Nephron (organoid): ENCODE data around the gene CACNA1C.
A peak's percentile ranks its signal among the peaks of the same experiment; 100 is the strongest.

Experiments used
- H3K27ac Mint-ChIP-seq, 3 experiments: 2 replicates each; pipeline ENCODE4 v1.8.0; 2020; ENCODE audit warnings: mixed read lengths in 3 of 3, mild to moderate bottlenecking in 2 of 3, moderate library complexity in 1 of 3
- H3K27me3 Mint-ChIP-seq: 2 replicates; pipeline ENCODE4 v1.8.0; 2021; ENCODE audit warnings: low read depth, mild to moderate bottlenecking, moderate library complexity, mixed read lengths
- H3K36me3 Mint-ChIP-seq: 2 replicates; pipeline ENCODE4 v1.8.0; 2020; ENCODE audit warnings: low read depth, mixed read lengths
- H3K4me1 Mint-ChIP-seq: 2 replicates; pipeline ENCODE4 v1.8.0; 2020; ENCODE audit warnings: mixed read lengths
- H3K4me3 Mint-ChIP-seq, 3 experiments: 2 replicates each; pipeline ENCODE4 v1.8.0; 2020; ENCODE audit warnings: mild to moderate bottlenecking in 3 of 3, mixed read lengths in 3 of 3, moderate library complexity in 2 of 3
- H3K9me3 Mint-ChIP-seq: 2 replicates; pipeline ENCODE4 v1.8.0; 2020; ENCODE audit warnings: mixed read lengths
- CTCF ChIP-seq, 3 experiments: fragments of 200-600 bp; sonication (generic); IDR thresholded peaks; one replicate each; pipeline ENCODE4 v1.5.0; 2021; ENCODE audit warnings: antibody characterized with exemption in 3 of 3; ENCODE audit not compliant: unreplicated experiment in 3 of 3

CACNA1C gene

DNA sequence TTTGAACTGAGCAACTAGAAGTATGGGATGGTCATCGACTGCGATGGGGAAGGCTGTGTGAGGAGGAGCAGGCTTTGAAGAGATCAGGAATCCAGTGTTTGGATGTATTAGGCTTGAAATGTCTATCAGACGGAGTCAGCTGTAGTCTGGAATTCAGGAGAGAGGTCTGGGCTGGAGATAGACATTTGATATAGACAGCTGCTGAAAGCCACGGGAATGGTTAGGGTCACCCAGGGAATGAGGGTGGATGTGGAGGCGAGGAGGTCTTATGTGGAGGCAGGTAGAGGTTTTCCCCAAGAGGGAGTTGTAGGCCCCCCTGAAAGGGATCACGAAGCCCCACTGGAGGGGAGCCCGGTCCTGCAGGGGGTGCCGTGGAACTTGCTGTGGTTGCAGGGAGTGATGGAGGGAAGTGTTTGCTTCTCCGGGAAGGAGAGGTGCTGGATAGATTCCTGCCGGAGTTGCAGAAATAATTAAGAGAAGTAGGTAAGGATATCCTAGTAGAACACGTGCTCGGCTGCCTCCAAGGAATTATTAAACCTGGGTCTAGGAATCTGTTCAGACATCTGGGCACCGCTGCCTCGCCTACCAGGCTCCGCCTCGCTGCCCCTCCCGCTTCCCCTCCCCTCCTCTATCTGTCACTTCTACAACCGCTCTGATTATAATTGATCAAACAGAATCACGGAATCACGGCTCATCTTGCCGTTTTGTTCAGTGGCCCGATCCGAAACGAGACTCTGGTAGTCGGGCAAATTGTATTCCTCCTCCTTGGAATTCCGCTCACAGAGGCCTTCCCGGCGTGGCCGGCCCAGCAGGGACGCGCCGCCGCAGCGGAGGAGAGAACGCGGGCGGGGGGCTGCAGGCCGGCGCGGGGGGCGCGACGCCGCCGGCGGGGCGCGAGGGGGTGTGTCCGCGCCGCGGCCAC lies 826 bp upstream of the CACNA1C start:
- H3K27ac Mint-ChIP-seq: peak overlapping the region; percentile 56 to 83 (median 83)
- H3K36me3 Mint-ChIP-seq: no peaks in the 10 kb centered on the region
- peak overlapping the region; percentile 85 to 90 (median 87) for H3K4me3 Mint-ChIP-seq
- peaks cover 37% of the 10 kb centered on the region for H3K4me1 Mint-ChIP-seq
- TF ChIP-seq CTCF (IDR thresholded peaks at IDR 0.05; ENCODE audit: unreplicated experiment in 3 of 3): no peak
- H3K27me3 Mint-ChIP-seq: peaks cover 76% of the 10 kb centered on the region
- H3K9me3 Mint-ChIP-seq: no peaks in the 10 kb centered on the region

DNA sequence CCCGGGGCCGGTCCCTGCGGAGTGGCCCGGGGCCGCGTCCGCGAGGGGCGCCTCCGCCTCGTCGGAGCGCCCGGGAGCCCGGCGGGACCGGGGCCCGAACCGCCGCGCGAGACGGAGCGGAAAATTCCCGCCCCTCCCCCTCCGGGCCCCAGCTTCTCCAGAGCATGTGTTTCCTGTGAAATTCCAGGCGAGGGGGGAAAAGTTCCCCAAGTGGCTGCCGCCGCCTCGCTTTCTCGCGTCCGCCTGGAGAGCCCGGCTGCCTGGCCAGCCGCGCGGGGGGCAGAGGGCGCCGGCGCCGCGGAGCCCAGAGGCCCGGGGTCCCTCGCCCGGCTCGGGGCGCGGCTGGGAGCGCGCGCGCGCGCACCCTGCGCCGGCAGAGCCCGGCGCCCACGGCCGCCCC lies 904 bp downstream of the CACNA1C start:
- peak overlapping the region in 1 of 3 experiments; percentile 43 for H3K4me3 Mint-ChIP-seq
- H3K36me3 Mint-ChIP-seq: no peaks in the 10 kb centered on the region
- peaks cover 79% of the 10 kb centered on the region for H3K27me3 Mint-ChIP-seq
- no peak overlapping the region for H3K27ac Mint-ChIP-seq
- TF ChIP-seq CTCF (IDR thresholded peaks at IDR 0.05; ENCODE audit: unreplicated experiment in 3 of 3): no peak
- no peaks in the 10 kb centered on the region for H3K9me3 Mint-ChIP-seq
- peaks cover 50% of the 10 kb centered on the region for H3K4me1 Mint-ChIP-seq

GRCh38 chr12:2054091-2055018 lies 1.6 kb downstream of the CACNA1C start:
- Mint-ChIP-seq H3K27me3 (peaks cover 76% of the 10 kb centered on the region), H3K36me3 (no peaks in the 10 kb centered on the region), H3K27ac (peak overlapping the region; percentile 43 to 64 (median 52))

DNA sequence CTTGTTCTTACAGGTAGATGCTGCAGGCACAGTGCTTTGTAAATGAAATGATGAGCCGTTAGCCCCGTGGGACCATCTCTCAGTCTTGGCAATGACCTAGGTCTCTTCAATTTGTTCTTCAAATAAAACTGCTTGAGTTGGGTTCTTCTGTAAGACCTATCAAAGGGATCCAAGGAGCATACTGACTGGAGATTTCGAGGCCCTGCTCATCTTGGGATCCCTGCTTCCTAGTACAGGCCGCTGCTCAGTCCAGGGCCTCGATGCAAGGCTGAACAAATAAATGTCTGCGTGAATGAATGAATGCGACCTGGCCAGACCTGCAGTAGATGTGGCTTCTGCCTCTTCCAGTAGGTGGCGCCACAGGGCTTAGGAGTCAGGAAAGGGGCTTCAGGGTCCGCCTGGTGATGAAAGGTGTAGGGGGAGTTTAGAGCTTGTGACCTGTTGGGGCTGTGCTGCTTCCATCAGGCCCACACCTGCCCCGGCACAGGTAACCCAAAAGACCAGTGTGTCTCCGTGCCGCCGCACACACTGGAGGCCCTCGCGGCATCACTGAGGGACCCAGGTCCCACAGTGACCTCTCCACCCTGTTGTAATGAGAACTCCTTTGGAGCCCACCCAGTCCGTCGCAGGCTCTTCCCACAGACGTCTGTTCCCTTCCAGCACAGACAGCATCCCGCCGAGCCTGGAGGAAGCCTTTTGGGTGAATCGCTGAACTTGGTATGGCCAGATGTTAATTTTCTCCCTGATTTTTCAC lies 4.4 kb downstream of the CACNA1C start:
- H3K36me3 Mint-ChIP-seq: no peaks in the 10 kb centered on the region
- peak; percentile 63 to 80 (median 74) for TF ChIP-seq CTCF (IDR thresholded peaks at IDR 0.05; ENCODE audit: unreplicated experiment in 3 of 3)
- H3K9me3 Mint-ChIP-seq: no peaks in the 10 kb centered on the region
- peak overlapping the region in 2 of 3 experiments; percentile 47 to 58 for H3K27ac Mint-ChIP-seq
- H3K4me1 Mint-ChIP-seq: peaks cover 35% of the 10 kb centered on the region
- H3K4me3 Mint-ChIP-seq: peak overlapping the region in 1 of 3 experiments; percentile 53
- H3K27me3 Mint-ChIP-seq: peaks cover 56% of the 10 kb centered on the region

More at GRCh38 chr12:2054091-2055018, 1.6 kb downstream of the CACNA1C start:
- TF ChIP-seq CTCF (IDR thresholded peaks at IDR 0.05; ENCODE audit: unreplicated experiment in 3 of 3): no peak
- Mint-ChIP-seq H3K4me3 (peak overlapping the region; percentile 85 to 91 (median 88)), H3K4me1 (peaks cover 50% of the 10 kb centered on the region), H3K9me3 (no peaks in the 10 kb centered on the region)

- no peaks in the 10 kb centered on the region for H3K36me3 Mint-ChIP-seq
Observed at GRCh38 chr12:2057795-2058408, 5.1 kb downstream of the CACNA1C start.

More at GRCh38 chr12:2057795-2058408, 5.1 kb downstream of the CACNA1C start:
- Mint-ChIP-seq H3K9me3 (no peaks in the 10 kb centered on the region), H3K4me3 (peak overlapping the region in 1 of 3 experiments; percentile 27), H3K27me3 (peaks cover 55% of the 10 kb centered on the region), H3K4me1 (peaks cover 35% of the 10 kb centered on the region), H3K27ac (peak overlapping the region in 1 of 3 experiments; percentile 47)
- no peak for TF ChIP-seq CTCF (IDR thresholded peaks at IDR 0.05; ENCODE audit: unreplicated experiment in 3 of 3)
